ENCODE measurements around the gene MYL1.

DNA sequence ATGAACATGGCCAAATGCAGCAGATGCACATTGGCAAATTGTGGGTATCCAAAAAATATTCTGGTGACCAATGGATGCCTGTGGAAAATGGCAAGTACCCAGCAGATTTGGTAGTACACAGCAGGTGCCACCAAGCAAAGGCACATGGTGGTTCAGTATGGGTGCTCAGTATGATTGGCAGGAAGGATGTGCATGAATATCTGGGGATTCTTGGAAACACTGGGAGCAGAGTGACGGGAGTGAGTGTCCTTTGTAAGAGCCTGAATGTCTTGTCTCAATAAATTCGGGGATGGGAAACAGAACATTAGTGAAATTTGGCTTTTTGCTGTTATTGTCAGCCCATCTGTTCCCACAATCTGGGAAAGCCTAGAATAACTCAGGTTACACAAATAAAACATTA, 52.9 kb downstream of the MYL1 start:
- TF ChIP-seq EZH2 (IDR thresholded peaks at IDR 0.05) (no peak), POLR2AphosphoS5 (IDR thresholded peaks at IDR 0.05; ENCODE audit: borderline replicate concordance, low read depth, low read length) (no peak)
